TTC549 (cell line): ENCODE measurements around the gene CRB2.

Source experiments
- FAIRE-seq: peaks from 2 replicates; lab custom pipeline; 2012; peaks lifted over from hg19 to GRCh38; lab: Jason Lieb, UNC

The CRB2 gene

GRCh38 chr9:123422635-123423310 lies 66.8 kb downstream of the CRB2 start:
- FAIRE-seq = no peak

- no peak for FAIRE-seq
Observed at GRCh38 chr9:123423311-123423640, 67.3 kb downstream of the CRB2 start.

GRCh38 chr9:123424131-123424530 lies 68.1 kb downstream of the CRB2 start:
- no peak for FAIRE-seq

- no peak for FAIRE-seq
Observed at GRCh38 chr9:123424552-123425225, 68.7 kb downstream of the CRB2 start.

GRCh38 chr9:123425261-123425821 lies 69.3 kb downstream of the CRB2 start:
- FAIRE-seq = no peak

GRCh38 chr9:123425836-123426365 lies 69.9 kb downstream of the CRB2 start:
- FAIRE-seq = no peak

GRCh38 chr9:123426406-123426805 lies 70.4 kb downstream of the CRB2 start:
- FAIRE-seq = no peak
